Transverse colon (tissue), 4 donors: ENCODE data around the gene LRIG1.

ENCODE experiments used
- EP300 ChIP-seq: sonication (generic); formaldehyde crosslinking; IDR thresholded peaks from one replicate; pipeline ENCODE4 v1.6.1; 2017; ENCODE audit warnings: antibody characterized with exemption, low read depth
- POLR2AphosphoS5 ChIP-seq, 3 donors: sonication (generic); formaldehyde crosslinking; IDR thresholded peaks; one replicate each; pipeline ENCODE4 v1.6.1; 2016; ENCODE audit warnings: antibody characterized with exemption in 3 of 3
- TF ChIP-seq, protein P1 (sequence below), 5 experiments: fragments of 200-600 bp in 3 of 5; fragments of 450-650 bp in 2 of 5; sonication (generic) in 3 of 5; IDR thresholded peaks; 1 replicate in 2 of 5; 2 replicates in 3 of 5; pipeline ENCODE4 v1.5.1; 2016 to 2017; ENCODE audit warnings: antibody characterized with exemption in 5 of 5, inconsistent platforms in 3 of 5, mild to moderate bottlenecking in 2 of 5, moderate library complexity in 1 of 5

DNA sequence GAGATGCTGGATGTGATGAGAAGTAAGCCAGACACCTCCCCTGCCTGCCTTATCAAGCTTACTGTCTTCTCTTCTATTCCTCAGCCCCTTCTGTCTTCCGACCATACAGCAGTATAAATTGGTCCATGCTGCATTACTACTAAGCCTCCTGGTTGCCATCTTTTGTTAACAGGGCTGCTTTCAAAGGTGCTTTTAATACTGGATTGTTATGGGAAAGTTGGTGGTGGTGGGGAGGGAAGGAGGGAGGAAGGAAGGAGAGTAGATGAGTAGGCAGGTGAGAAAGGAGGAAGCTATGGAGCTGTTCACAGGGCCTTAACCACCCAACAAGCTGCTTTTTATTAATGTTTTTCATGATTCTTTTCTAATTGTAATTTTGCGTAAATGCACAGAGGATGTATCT is 165.2 kb downstream of the LRIG1 start:
- TF ChIP-seq, protein P1, sequence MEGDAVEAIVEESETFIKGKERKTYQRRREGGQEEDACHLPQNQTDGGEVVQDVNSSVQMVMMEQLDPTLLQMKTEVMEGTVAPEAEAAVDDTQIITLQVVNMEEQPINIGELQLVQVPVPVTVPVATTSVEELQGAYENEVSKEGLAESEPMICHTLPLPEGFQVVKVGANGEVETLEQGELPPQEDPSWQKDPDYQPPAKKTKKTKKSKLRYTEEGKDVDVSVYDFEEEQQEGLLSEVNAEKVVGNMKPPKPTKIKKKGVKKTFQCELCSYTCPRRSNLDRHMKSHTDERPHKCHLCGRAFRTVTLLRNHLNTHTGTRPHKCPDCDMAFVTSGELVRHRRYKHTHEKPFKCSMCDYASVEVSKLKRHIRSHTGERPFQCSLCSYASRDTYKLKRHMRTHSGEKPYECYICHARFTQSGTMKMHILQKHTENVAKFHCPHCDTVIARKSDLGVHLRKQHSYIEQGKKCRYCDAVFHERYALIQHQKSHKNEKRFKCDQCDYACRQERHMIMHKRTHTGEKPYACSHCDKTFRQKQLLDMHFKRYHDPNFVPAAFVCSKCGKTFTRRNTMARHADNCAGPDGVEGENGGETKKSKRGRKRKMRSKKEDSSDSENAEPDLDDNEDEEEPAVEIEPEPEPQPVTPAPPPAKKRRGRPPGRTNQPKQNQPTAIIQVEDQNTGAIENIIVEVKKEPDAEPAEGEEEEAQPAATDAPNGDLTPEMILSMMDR (IDR thresholded peaks at IDR 0.05) = no peak
- TF ChIP-seq EP300 (no peak), POLR2AphosphoS5 (IDR thresholded peaks at IDR 0.05) (no peak)
